Stimulated activated CD4-positive, alpha-beta T cell treated with anti-CD3 and anti-CD28 coated beads, Interleukin-4, amount 100 ng/mL, for 48 hours (primary cell): ENCODE results near the gene IL23A.

Source experiments
- DNase-seq, 2 donors: peaks; one replicate each; pipeline ENCODE4 v3.0.0-alpha.2; 2020; ENCODE audit warnings: low read depth in 2 of 2

IL23A gene

GRCh38 chr12:56361487-56362129 is 22.9 kb downstream of the IL23A start:
- DNase-seq = no peak

GRCh38 chr12:56362130-56363059 is 23.7 kb downstream of the IL23A start, which contains the start of gene APOF:
TSS of gene APOF (minus strand) at chr12:56362857. CDS start at chr12:56362745, 112 bp downstream.
- no peak for DNase-seq

GRCh38 chr12:56366948-56367347 is 28.3 kb downstream of the IL23A start:
- no peak for DNase-seq

- no peak for DNase-seq
These were observed 34.8 kb downstream of the IL23A start for GRCh38 chr12:56373515-56373914.

GRCh38 chr12:56374726-56375597 is 36.3 kb downstream of the IL23A start:
- no peak for DNase-seq

GRCh38 chr12:56375598-56376434 is 37.1 kb downstream of the IL23A start:
- DNase-seq = no peak

GRCh38 chr12:56377310-56377988 is 38.8 kb downstream of the IL23A start:
- DNase-seq = no peak

- DNase-seq = no peak
These were observed 39.3 kb downstream of the IL23A start for GRCh38 chr12:56377989-56378316.

- no peak for DNase-seq
These were observed 43.9 kb downstream of the IL23A start for GRCh38 chr12:56382611-56383010.

- DNase-seq = no peak
These were observed 47.2 kb downstream of the IL23A start for GRCh38 chr12:56385873-56386272.

- no peak for DNase-seq
These were observed 48.6 kb downstream of the IL23A start for GRCh38 chr12:56387152-56387736.

- DNase-seq = no peak
These were observed 50.7 kb downstream of the IL23A start for GRCh38 chr12:56389412-56389811.
